Breast epithelium (tissue), 4 donors: ENCODE data around the gene DNAAF3. TPM values are rescaled to one million over a fixed set of nuclear protein-coding genes. Genes with fewer than 3 reads are reported as not detected.

ENCODE experiments used
- DNase-seq, 2 donors: peaks; one replicate each; pipeline ENCODE4 v3.0.0-alpha.2; 2019; ENCODE audit warnings: low spot score in 2 of 2
- H3K27ac ChIP-seq, 2 donors: fragments of 200-600 bp; sonication (generic) in 1 of 2; one replicate each; pipeline ENCODE4 v1.5.1; 2016 to 2019; ENCODE audit warnings: mild to moderate bottlenecking in 1 of 2
- H3K27me3 ChIP-seq, 2 donors: fragments of 200-600 bp; sonication (generic) in 1 of 2; one replicate each; pipeline versions ENCODE4 v1.5.1 to v1.6.0; 2017 to 2019; ENCODE audit warnings: control low read depth in 1 of 2, mild to moderate bottlenecking in 1 of 2
- H3K36me3 ChIP-seq: fragments of 200-600 bp; one replicate; pipeline ENCODE4 v1.5.1; 2019
- H3K4me1 ChIP-seq, 2 donors: fragments of 200-600 bp; sonication (generic); one replicate each; pipeline ENCODE4 v1.5.1; 2016 to 2019; ENCODE audit warnings: control low read depth in 1 of 2
- H3K4me3 ChIP-seq, 3 donors: fragments of 200-600 bp; sonication (generic); 1 replicate in 2 of 3; 2 replicates in 1 of 3; pipeline ENCODE4 v1.5.1; 2016 to 2019; ENCODE audit warnings: mild to moderate bottlenecking in 3 of 3, moderate library complexity in 2 of 3
- H3K9me3 ChIP-seq, 2 donors: fragments of 200-600 bp; sonication (generic) in 1 of 2; one replicate each; pipeline ENCODE4 v1.5.1; 2016 to 2019; ENCODE audit warnings: control low read depth in 1 of 2
- POLR2A ChIP-seq: fragments of 450-650 bp; IDR thresholded peaks from one replicate; pipeline ENCODE4 v1.6.1; 2016; ENCODE audit warnings: antibody characterized with exemption, mild to moderate bottlenecking, moderate library complexity
- POLR2AphosphoS5 ChIP-seq, 3 donors: sonication (generic); formaldehyde crosslinking; IDR thresholded peaks; one replicate each; pipeline ENCODE4 v1.6.1; 2017; ENCODE audit warnings: antibody characterized with exemption in 3 of 3
- intact Hi-C: fragments of 100-400 bp; cut with DNase I; formaldehyde crosslinking; loops from one replicate; pipeline ENCODE4 v1.15.1; 2023; ENCODE audit warnings: low total_unique reads
- total RNA-seq, 3 donors: library from RNA; depleted of rRNA; stranded (reverse); fragments of >200 nt; gene quantifications; one replicate each; pipeline ENCODE4 v1.1.0, GENCODE V29; 2016
- TF ChIP-seq, protein P1 (sequence below), 3 donors: fragments of 450-650 bp; IDR thresholded peaks; one replicate each; pipeline ENCODE4 v1.5.1; 2016 to 2017; ENCODE audit warnings: antibody characterized with exemption in 3 of 3, mild to moderate bottlenecking in 3 of 3, moderate library complexity in 3 of 3

Gene DNAAF3
- total RNA-seq, 3 donors from 2014 or later: 4.7 to 4.9 TPM; not detected in 1

DNA sequence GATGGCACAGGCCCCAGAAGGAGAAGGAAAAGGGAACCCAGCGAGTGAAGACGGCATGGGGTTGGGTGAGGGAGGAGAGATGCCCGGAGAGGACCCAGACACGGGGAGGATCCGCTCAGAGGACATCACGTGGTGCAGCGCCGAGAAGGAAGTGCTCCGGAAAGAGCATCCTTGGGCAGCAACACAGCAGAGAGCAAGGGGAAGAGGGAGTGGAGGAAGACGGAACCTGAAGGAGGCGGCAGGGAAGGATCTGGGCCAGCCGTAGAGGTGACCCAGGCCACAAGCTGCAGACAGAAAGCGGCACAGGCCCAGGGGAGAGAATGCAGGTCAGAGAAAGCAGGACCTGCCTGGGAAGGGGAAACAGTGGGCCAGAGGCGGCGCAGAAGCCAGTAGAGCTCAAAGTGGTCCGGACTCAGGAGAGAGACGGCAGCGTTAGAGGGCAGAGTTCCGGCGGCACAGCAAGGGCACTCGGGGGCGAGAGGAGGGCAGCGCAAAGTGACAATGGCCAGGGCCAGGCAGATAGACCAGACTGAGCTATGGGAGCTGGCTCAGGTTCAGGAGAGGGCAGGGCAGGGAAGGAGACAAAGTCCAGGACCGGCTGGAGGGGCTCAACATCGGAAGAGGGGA, 50.1 kb downstream of the DNAAF3 start:
- intact Hi-C loops: no loop called here
- Histone ChIP-seq H3K27ac (peak overlapping the region; percentile 90 to 96), H3K36me3 (no peaks in the 10 kb centered on the region), H3K4me1 (peaks cover 0 to 18% of the 10 kb centered on the region in 2 donors), H3K27me3 (no peaks in the 10 kb centered on the region), H3K4me3 (peak overlapping the region; percentile 86 to 96 (median 93)), H3K9me3 (no peaks in the 10 kb centered on the region)
- DNase-seq: peak in 1 of 2 donors; percentile 44
- peak in 1 of 3 donors; percentile 42 for TF ChIP-seq POLR2AphosphoS5 (IDR thresholded peaks at IDR 0.05)
- TF ChIP-seq, protein P1, sequence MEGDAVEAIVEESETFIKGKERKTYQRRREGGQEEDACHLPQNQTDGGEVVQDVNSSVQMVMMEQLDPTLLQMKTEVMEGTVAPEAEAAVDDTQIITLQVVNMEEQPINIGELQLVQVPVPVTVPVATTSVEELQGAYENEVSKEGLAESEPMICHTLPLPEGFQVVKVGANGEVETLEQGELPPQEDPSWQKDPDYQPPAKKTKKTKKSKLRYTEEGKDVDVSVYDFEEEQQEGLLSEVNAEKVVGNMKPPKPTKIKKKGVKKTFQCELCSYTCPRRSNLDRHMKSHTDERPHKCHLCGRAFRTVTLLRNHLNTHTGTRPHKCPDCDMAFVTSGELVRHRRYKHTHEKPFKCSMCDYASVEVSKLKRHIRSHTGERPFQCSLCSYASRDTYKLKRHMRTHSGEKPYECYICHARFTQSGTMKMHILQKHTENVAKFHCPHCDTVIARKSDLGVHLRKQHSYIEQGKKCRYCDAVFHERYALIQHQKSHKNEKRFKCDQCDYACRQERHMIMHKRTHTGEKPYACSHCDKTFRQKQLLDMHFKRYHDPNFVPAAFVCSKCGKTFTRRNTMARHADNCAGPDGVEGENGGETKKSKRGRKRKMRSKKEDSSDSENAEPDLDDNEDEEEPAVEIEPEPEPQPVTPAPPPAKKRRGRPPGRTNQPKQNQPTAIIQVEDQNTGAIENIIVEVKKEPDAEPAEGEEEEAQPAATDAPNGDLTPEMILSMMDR (IDR thresholded peaks at IDR 0.05): no peak

DNA sequence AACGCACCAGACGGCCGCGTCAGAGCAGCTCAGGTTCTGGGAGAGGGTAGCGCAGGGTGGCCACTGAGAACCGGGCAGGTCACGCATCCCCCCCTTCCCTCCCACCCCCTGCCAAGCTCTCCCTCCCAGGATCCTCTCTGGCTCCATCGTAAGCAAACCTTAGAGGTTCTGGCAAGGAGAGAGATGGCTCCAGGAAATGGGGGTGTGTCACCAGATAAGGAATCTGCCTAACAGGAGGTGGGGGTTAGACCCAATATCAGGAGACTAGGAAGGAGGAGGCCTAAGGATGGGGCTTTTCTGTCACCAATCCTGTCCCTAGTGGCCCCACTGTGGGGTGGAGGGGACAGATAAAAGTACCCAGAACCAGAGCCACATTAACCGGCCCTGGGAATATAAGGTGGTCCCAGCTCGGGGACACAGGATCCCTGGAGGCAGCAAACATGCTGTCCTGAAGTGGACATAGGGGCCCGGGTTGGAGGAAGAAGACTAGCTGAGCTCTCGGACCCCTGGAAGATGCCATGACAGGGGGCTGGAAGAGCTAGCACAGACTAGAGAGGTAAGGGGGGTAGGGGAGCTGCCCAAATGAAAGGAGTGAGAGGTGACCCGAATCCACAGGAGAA, 50.9 kb downstream of the DNAAF3 start:
- Histone ChIP-seq H3K9me3 (no peaks in the 10 kb centered on the region), H3K27ac (peak overlapping the region; percentile 90 to 96), H3K27me3 (no peaks in the 10 kb centered on the region), H3K4me1 (peaks cover 0 to 18% of the 10 kb centered on the region in 2 donors), H3K4me3 (peak overlapping the region; percentile 86 to 96 (median 93)), H3K36me3 (no peaks in the 10 kb centered on the region)
- TF ChIP-seq, protein P1 (IDR thresholded peaks at IDR 0.05): no peak
- TF ChIP-seq POLR2A (no peak), POLR2AphosphoS5 (IDR thresholded peaks at IDR 0.05) (no peak)
- DNase-seq: no peak
- intact Hi-C loops: no loop called here

DNA sequence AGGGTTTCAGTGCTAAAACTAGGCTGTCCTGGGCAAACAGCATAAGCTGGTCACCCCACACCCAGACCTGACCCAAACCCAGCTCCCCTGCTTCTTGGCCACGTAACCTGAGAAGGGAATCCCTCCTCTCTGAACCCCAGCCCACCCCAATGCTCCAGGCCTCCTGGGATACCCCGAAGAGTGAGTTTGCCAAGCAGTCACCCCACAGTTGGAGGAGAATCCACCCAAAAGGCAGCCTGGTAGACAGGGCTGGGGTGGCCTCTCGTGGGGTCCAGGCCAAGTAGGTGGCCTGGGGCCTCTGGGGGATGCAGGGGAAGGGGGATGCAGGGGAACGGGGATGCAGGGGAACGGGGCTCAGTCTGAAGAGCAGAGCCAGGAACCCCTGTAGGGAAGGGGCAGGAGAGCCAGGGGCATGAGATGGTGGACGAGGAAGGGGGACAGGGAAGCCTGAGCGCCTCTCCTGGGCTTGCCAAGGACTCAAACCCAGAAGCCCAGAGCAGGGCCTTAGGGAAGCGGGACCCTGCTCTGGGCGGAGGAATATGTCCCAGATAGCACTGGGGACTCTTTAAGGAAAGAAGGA, 51.8 kb downstream of the DNAAF3 start:
- intact Hi-C loops: loop anchor here (5.0 kb wide), 1 partner anchor 1532 kb away; no protein-coding TSS in a partner anchor
- H3K36me3 ChIP-seq: no peaks in the 10 kb centered on the region
- H3K27me3 ChIP-seq: no peaks in the 10 kb centered on the region
- peak overlapping the region in 2 of 3 donors; percentile 93 to 96 for H3K4me3 ChIP-seq
- peaks cover 0 to 18% of the 10 kb centered on the region in 2 donors for H3K4me1 ChIP-seq
- no peak for DNase-seq
- H3K27ac ChIP-seq: peak overlapping the region; percentile 90 to 96
- H3K9me3 ChIP-seq: no peaks in the 10 kb centered on the region
- TF ChIP-seq POLR2A (no peak), POLR2AphosphoS5 (IDR thresholded peaks at IDR 0.05) (no peak)
- TF ChIP-seq, protein P1 (IDR thresholded peaks at IDR 0.05): no peak

DNA sequence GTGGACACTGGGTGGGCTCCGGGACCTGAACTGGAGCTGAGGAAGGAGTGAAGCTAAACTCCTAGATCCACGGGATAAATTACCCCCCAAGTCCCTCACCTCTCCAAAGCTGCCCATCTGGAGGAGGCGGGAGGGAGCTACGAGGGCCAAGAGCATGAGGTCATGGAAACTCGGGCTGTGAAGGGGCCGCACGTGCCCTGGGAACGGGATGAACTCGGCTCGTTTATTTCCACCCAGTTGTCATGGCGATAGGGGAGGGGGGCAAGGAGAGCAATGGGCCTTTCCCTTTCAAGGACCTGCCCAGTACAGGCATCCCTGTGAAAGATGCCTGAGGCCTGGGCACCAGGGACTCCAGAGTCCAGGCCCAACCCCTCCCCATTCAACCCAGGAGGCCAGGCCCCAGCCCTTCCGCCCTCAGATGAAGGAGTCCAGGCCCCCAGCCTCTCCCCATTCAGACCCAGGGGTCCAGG, 52.8 kb downstream of the DNAAF3 start:
- TF ChIP-seq, protein P1 (IDR thresholded peaks at IDR 0.05): no peak
- TF ChIP-seq POLR2AphosphoS5 (IDR thresholded peaks at IDR 0.05): peak; percentile 79 to 95 (median 95)
- Histone ChIP-seq H3K4me3 (peak overlapping the region in 2 of 3 donors; percentile 15 to 96), H3K4me1 (peaks cover 0 to 18% of the 10 kb centered on the region in 2 donors), H3K27ac (peak overlapping the region; percentile 90 to 96), H3K27me3 (no peaks in the 10 kb centered on the region), H3K36me3 (no peaks in the 10 kb centered on the region), H3K9me3 (no peaks in the 10 kb centered on the region)
- peak; percentile 76 to 78 for DNase-seq
- intact Hi-C loops: loop anchor here (5.0 kb wide), 1 partner anchor 1531 kb away; no protein-coding TSS in a partner anchor
